SK-N-SH (cell line): Measurements from ENCODE around the gene ALDH3B1. TPM values are rescaled to one million over a fixed set of nuclear protein-coding genes. Genes with fewer than 3 reads are reported as not detected.

Source experiments
- CTCF ChIA-PET: fragments of 300-600, 350-600 bp; formaldehyde crosslinking; extraction: SDS; loops from one replicate; lab custom pipeline; 2021; lab: Yijun Ruan, JAX
- POLR2A ChIA-PET: fragments of 350-600 bp; sonication (Branson Sonifier 250); formaldehyde crosslinking; extraction: SDS; loops from one replicate; lab custom pipeline; 2020; ENCODE audit warnings: antibody characterized with exemption, inconsistent platforms; lab: Yijun Ruan, JAX
- DNase-seq: peaks from one replicate; pipeline ENCODE4 v3.0.0; 2012
- H2AFZ ChIP-seq: fragments of 200-600 bp; sonication (generic); 2 replicates; pipeline ENCODE4 v1.8.1; 2016; ENCODE audit warnings: antibody characterized with exemption, mild to moderate bottlenecking, low read depth
- H3F3A ChIP-seq: fragments of 200-600 bp; sonication (generic); replicated peaks from 2 replicates; pipeline ENCODE3; 2016; ENCODE audit warnings: antibody characterized with exemption, mild to moderate bottlenecking; ENCODE audit not compliant: insufficient read depth
- H3K27ac ChIP-seq, 2 experiments: fragments of 200-500 bp in 1 of 2; fragments of 200-600 bp in 1 of 2; sonication (Bioruptor generic) in 1 of 2; sonication (generic), shearing (Covaris generic) in 1 of 2; 2 replicates each; pipeline versions ENCODE4 v1.5.1 to v1.6.1; 2014 to 2016; ENCODE audit warnings: low read depth in 2 of 2, inconsistent platforms in 1 of 2, low read length in 1 of 2, mild to moderate bottlenecking in 1 of 2, mixed read lengths in 1 of 2
- H3K27me3 ChIP-seq: fragments of 200-600 bp; sonication (generic), shearing (Covaris generic); 2 replicates; pipeline ENCODE4 v1.6.1; 2016; ENCODE audit warnings: mixed run types; ENCODE audit not compliant: insufficient read depth
- H3K36me3 ChIP-seq, 2 experiments: fragments of 200-500 bp in 1 of 2; fragments of 200-600 bp in 1 of 2; sonication (Bioruptor generic) in 1 of 2; sonication (generic) in 1 of 2; replicated peaks in 1 of 2; 2 replicates each; pipeline versions ENCODE3 to v1.5.1; 2014 to 2016; ENCODE audit warnings: low read length in 1 of 2, mild to moderate bottlenecking in 1 of 2; ENCODE audit not compliant: insufficient read depth in 2 of 2, control insufficient read depth in 1 of 2
- H3K4me1 ChIP-seq, 2 experiments: fragments of 200-500 bp in 1 of 2; fragments of 200-600 bp in 1 of 2; sonication (Bioruptor generic) in 1 of 2; sonication (generic), shearing (Covaris generic) in 1 of 2; 2 replicates each; pipeline versions ENCODE4 v1.5.1 to v1.6.1; 2014 to 2016; ENCODE audit warnings: low read depth in 1 of 2, low read length in 1 of 2, mixed run types in 1 of 2; ENCODE audit not compliant: insufficient read depth in 2 of 2, control insufficient read depth in 1 of 2
- H3K4me2 ChIP-seq: fragments of 200-600 bp; sonication (generic), shearing (Covaris generic); 2 replicates; pipeline ENCODE4 v1.6.1; 2017; ENCODE audit warnings: mixed run types
- H3K4me3 ChIP-seq, 2 experiments: fragments of 200-500 bp in 1 of 2; fragments of 200-600 bp in 1 of 2; sonication (Bioruptor generic) in 1 of 2; sonication (generic), shearing (Covaris generic) in 1 of 2; 2 replicates each; pipeline versions ENCODE4 v1.5.1 to v1.8.1; 2014 to 2016; ENCODE audit warnings: low read depth in 2 of 2, inconsistent platforms in 1 of 2, low read length in 1 of 2, mild to moderate bottlenecking in 1 of 2, mixed read lengths in 1 of 2, moderate library complexity in 1 of 2
- H3K79me2 ChIP-seq: fragments of 200-600 bp; sonication (generic); 2 replicates; pipeline ENCODE4 v1.8.1; 2017; ENCODE audit warnings: mild to moderate bottlenecking; ENCODE audit not compliant: insufficient read depth
- H3K9ac ChIP-seq: fragments of 200-600 bp; sonication (generic); 2 replicates; pipeline ENCODE4 v1.6.1; 2017; ENCODE audit warnings: mixed run types
- H3K9me2 ChIP-seq: fragments of 200-600 bp; sonication (generic); 2 replicates; pipeline ENCODE4 v1.6.1; 2017; ENCODE audit warnings: mixed run types
- H3K9me3 ChIP-seq: fragments of 200-600 bp; sonication (generic); 2 replicates; pipeline ENCODE4 v1.6.1; 2017; ENCODE audit warnings: mixed run types, mild to moderate bottlenecking, moderate library complexity
- H4K20me1 ChIP-seq: fragments of 200-600 bp; sonication (generic); 2 replicates; pipeline ENCODE4 v1.6.1; 2017; ENCODE audit warnings: mild to moderate bottlenecking, mixed run types; ENCODE audit not compliant: insufficient read depth
- CHD2 ChIP-seq: fragments of 150-350 bp; IDR thresholded peaks from 2 replicates; pipeline ENCODE4 v1.6.1; 2018; ENCODE audit warnings: low read length; ENCODE audit not compliant: partially characterized antibody
- EZH2phosphoT487 ChIP-seq: fragments of 200-600 bp; sonication (generic); IDR thresholded peaks from 2 replicates; pipeline ENCODE4 v1.6.1; 2017; ENCODE audit warnings: low read depth, mixed run types, mild to moderate bottlenecking, antibody characterized with exemption, moderate library complexity, borderline replicate concordance
- FOXM1 ChIP-seq: IDR thresholded peaks from 2 replicates; pipeline ENCODE4 v1.4.0; 2012; ENCODE audit warnings: low read depth, mild to moderate bottlenecking
- GABPA ChIP-seq: IDR thresholded peaks from 2 replicates; pipeline ENCODE4 v1.4.0; 2012; ENCODE audit warnings: low read depth, mild to moderate bottlenecking
- MEF2A ChIP-seq: IDR thresholded peaks from 2 replicates; pipeline ENCODE4 v1.4.0; 2012; ENCODE audit warnings: low read depth, borderline replicate concordance
- MXI1 ChIP-seq: IDR thresholded peaks from 2 replicates; pipeline ENCODE4 v1.6.1; 2012; ENCODE audit warnings: mild to moderate bottlenecking, low read depth, low read length, improper control_type of control experiment
- NFIC ChIP-seq: IDR thresholded peaks from 2 replicates; pipeline ENCODE4 v1.4.0; 2012; ENCODE audit warnings: borderline replicate concordance
- NRF1 ChIP-seq: IDR thresholded peaks from 2 replicates; pipeline ENCODE4 v1.6.1; 2012; ENCODE audit warnings: low read depth, mild to moderate bottlenecking, low read length
- RFX5 ChIP-seq: IDR thresholded peaks from 2 replicates; pipeline ENCODE4 v1.6.1; 2012; ENCODE audit warnings: mild to moderate bottlenecking, improper control_type of control experiment, low read length
- RXRA ChIP-seq: IDR thresholded peaks from 2 replicates; pipeline ENCODE4 v1.4.0; 2012; ENCODE audit warnings: low read depth, mild to moderate bottlenecking, borderline replicate concordance
- SIN3A ChIP-seq: IDR thresholded peaks from 2 replicates; pipeline ENCODE4 v1.6.1; 2012; ENCODE audit warnings: low read depth, mild to moderate bottlenecking, low read length, moderate library complexity, borderline replicate concordance
- SMC3 ChIP-seq: IDR thresholded peaks from 2 replicates; pipeline ENCODE4 v1.6.1; 2012; ENCODE audit warnings: low read depth, low read length, improper control_type of control experiment
- TAF1 ChIP-seq: IDR thresholded peaks from 2 replicates; pipeline ENCODE4 v1.6.1; 2012; ENCODE audit warnings: low read depth, mild to moderate bottlenecking, low read length, moderate library complexity, borderline replicate concordance
- TCF12 ChIP-seq: IDR thresholded peaks from 2 replicates; pipeline ENCODE4 v1.4.0; 2012
- TEAD4 ChIP-seq: IDR thresholded peaks from 2 replicates; pipeline ENCODE4 v1.4.0; 2012; ENCODE audit warnings: mild to moderate bottlenecking, borderline replicate concordance; ENCODE audit not compliant: insufficient read depth
- YY1 ChIP-seq: IDR thresholded peaks from 2 replicates; pipeline ENCODE4 v1.4.0; 2012; ENCODE audit warnings: low read depth, mild to moderate bottlenecking
- WGBS: methylation state at CpG from one replicate; pipeline ENCODE4 v1.1.6; 2017; ENCODE audit warnings: low lambda C conversion rate; 5-methylcytosine and 5-hydroxymethylcytosine counted together
- polyA plus RNA-seq, 3 experiments: library from polyadenylated mRNA; depleted of rRNA; stranded (reverse); fragments of >200 nt; gene quantifications; 2 replicates each; pipeline ENCODE4 v1.2.3, GENCODE V29; 2012
- TF ChIP-seq, protein P1 (sequence below): IDR thresholded peaks from 2 replicates; pipeline ENCODE4; 2012
- TF ChIP-seq, protein P2 (sequence below): IDR thresholded peaks from 2 replicates; pipeline ENCODE4 v1.4.0; 2012; ENCODE audit warnings: low read depth, borderline replicate concordance
- TF ChIP-seq, protein P3 (sequence below): IDR thresholded peaks from 2 replicates; pipeline ENCODE4 v1.4.0; 2012; ENCODE audit warnings: low read depth, borderline replicate concordance

ALDH3B1 gene
- polyA plus RNA-seq, 1 of the 3 experiments (the other 2 are of a cell fraction), result 14.9 TPM

DNA sequence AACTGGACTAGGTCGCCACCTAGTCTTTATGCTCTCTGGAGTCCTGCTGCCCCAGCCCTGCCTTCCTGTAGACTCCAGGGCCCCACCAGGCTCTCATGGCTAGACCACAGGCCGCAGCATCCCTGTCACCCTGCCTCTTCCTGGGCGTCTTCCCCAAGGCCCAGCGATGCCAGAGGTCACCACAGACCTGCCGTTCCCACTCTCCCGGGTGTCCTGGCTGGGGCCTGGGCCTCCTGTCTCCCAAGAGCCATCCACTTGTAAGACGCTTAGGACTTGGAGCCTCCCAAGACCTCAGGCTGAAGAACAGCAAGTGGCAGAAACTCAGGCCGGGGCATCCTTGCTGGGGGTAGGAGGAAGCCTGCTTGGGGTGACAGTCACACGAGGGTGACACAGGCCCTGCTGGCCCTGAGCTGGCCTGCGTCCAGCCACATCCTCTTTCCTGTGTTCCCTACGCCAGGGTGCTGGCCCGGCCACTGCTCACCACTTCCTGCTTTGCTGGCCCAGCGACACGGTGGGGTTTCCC is 26.7 kb downstream of the ALDH3B1 start (continued):
- TF ChIP-seq, protein P1, sequence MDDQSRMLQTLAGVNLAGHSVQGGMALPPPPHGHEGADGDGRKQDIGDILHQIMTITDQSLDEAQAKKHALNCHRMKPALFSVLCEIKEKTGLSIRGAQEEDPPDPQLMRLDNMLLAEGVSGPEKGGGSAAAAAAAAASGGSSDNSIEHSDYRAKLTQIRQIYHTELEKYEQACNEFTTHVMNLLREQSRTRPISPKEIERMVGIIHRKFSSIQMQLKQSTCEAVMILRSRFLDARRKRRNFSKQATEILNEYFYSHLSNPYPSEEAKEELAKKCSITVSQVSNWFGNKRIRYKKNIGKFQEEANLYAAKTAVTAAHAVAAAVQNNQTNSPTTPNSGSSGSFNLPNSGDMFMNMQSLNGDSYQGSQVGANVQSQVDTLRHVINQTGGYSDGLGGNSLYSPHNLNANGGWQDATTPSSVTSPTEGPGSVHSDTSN, result no peak
- no peak for TF ChIP-seq NRF1

DNA sequence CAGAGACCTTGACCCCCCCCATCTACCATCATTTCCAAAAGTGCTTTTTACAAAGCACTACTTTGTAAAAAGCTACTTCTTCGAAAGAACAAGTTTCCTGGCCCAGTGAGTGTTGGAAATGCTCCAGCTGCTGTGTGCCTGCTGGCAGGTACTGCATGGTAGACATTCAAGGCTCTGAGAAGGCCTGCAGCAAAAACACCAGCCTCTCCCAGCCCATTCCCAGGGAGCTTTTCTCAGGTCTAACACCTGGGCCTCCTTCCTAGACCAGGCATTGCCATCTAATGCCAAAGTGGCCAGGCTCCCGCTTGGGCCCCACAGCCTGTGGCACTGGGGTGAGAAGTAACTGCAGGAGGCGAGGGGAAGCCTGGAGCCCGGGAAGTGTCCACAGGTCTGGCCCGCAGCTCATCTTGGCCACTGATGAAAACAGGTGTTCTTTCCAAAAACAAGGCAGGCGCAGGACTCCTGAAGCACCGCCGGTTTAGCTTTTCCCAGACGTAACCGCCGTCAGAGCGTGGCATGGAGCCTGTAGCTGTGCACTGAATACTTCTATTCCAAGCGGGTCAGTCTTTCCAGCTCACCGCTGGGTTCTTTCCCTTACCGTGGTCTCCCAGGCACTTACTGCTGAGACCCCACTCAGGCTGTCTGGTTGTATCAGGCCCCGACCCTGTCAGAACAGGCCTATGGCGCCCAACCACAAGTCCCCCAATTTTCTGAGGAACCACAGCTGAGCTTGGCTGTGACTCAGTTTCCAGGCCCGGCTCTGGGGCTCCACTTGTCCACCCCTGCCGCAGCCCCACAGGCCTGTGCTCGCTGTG is 27.5 kb downstream of the ALDH3B1 start:
- Histone ChIP-seq H3K36me3 (peaks cover 14 to 17% of the 10 kb centered on the region in 2 experiments), H3K4me2 (no peak overlapping the region), H3K4me3 (no peak overlapping the region), H3K9ac (no peak overlapping the region)
- CTCF ChIA-PET, result interaction anchor here (1.0 kb wide), 2 partner anchors 15 to 169 kb away, joined by 3 to 5 read pairs; no protein-coding TSS in a partner anchor
- 79% methylated on average over 13 of the region's 20 CpGs for WGBS
- no peak for DNase-seq
- TF ChIP-seq EZH2phosphoT487 (no peak), CHD2 (no peak)
- TF ChIP-seq, protein P2, sequence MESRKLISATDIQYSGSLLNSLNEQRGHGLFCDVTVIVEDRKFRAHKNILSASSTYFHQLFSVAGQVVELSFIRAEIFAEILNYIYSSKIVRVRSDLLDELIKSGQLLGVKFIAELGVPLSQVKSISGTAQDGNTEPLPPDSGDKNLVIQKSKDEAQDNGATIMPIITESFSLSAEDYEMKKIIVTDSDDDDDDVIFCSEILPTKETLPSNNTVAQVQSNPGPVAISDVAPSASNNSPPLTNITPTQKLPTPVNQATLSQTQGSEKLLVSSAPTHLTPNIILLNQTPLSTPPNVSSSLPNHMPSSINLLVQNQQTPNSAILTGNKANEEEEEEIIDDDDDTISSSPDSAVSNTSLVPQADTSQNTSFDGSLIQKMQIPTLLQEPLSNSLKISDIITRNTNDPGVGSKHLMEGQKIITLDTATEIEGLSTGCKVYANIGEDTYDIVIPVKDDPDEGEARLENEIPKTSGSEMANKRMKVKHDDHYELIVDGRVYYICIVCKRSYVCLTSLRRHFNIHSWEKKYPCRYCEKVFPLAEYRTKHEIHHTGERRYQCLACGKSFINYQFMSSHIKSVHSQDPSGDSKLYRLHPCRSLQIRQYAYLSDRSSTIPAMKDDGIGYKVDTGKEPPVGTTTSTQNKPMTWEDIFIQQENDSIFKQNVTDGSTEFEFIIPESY, result no peak
- TF ChIP-seq, all 33 proteins: peak for 0
- no peaks in the 10 kb centered on the region for H3K27me3 ChIP-seq
- POLR2A ChIA-PET, result interaction anchor here (0.5 to 1.5 kb wide), 2 partner anchors 17 to 66 kb away, joined by 3 to 5 read pairs; no protein-coding TSS in a partner anchor
- no peaks in the 10 kb centered on the region for H4K20me1 ChIP-seq
- no peaks in the 10 kb centered on the region for H3K9me2 ChIP-seq
- H2AFZ ChIP-seq, result no peak overlapping the region
- H3K9me3 ChIP-seq, result no peaks in the 10 kb centered on the region
- H3K27ac ChIP-seq, result peak overlapping the region in 1 of 2 experiments; percentile 9; a peak in 1 of 4 replicates
- peaks cover 12% of the 10 kb centered on the region for H3F3A ChIP-seq
- H3K4me1 ChIP-seq, result peaks cover 12 to 20% of the 10 kb centered on the region in 2 experiments; a peak in 2 of 4 replicates
- H3K79me2 ChIP-seq, result peaks cover 1% of the 10 kb centered on the region; the same call in 1 of the 2 replicates

DNA sequence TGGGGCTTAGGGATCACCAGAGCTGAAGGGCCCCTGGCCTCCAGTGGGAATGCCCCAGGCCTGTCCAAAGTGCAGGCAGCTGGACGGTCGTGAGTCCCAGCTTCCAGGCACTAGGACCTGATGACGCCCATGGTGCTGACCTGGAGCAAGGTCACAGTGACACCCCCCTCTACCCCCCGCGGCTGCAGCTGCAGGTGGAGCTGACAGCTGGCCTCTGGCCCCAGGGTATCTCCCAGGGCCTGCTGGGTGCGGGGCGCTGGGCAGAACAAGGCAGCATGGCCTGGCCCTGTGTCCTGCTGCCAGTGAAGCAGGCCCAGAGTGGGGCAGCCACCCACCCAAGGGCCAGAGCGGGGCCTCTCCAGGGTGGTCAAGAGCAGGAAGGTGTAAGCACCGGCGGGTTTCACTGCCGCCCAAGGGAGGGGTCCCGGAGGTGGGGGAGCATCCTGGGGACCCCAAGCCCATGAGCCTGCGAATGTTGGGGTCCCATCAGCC is 28.1 kb downstream of the ALDH3B1 start:
- H3K27me3 ChIP-seq, result no peaks in the 10 kb centered on the region
- H3K9me2 ChIP-seq, result no peaks in the 10 kb centered on the region
- H3K36me3 ChIP-seq, result peaks cover 14 to 16% of the 10 kb centered on the region in 2 experiments
- H3K79me2 ChIP-seq, result no peaks in the 10 kb centered on the region
- peak; percentile 66 for DNase-seq
- H3K27ac ChIP-seq, result peak overlapping the region; percentile 9 to 19; a peak in 1 of 4 replicates
- no peak overlapping the region for H3K4me2 ChIP-seq
- ChIA-PET CTCF (no interaction called here), POLR2A (interaction anchor here (1.0 kb wide), 1 partner anchor 9 kb away, joined by 3 read pairs; no protein-coding TSS in a partner anchor)
- peaks cover 12 to 20% of the 10 kb centered on the region in 2 experiments; a peak in 2 of 4 replicates for H3K4me1 ChIP-seq
- H3F3A ChIP-seq, result peaks cover 12% of the 10 kb centered on the region
- H2AFZ ChIP-seq, result no peak overlapping the region
- no peak overlapping the region for H3K4me3 ChIP-seq
- no peaks in the 10 kb centered on the region for H3K9me3 ChIP-seq
- WGBS, result no CpG with 5 or more reads among the region's 13 CpGs
- no peaks in the 10 kb centered on the region for H4K20me1 ChIP-seq
- H3K9ac ChIP-seq, result no peak overlapping the region
- TF ChIP-seq CHD2, result no peak
- no peak for TF ChIP-seq YY1
- no peak for TF ChIP-seq NFIC
- TF ChIP-seq SIN3A, result no peak
- TF ChIP-seq MEF2A, result no peak
- TF ChIP-seq GABPA, result no peak
- TF ChIP-seq TAF1, result no peak
- TF ChIP-seq, protein P3, sequence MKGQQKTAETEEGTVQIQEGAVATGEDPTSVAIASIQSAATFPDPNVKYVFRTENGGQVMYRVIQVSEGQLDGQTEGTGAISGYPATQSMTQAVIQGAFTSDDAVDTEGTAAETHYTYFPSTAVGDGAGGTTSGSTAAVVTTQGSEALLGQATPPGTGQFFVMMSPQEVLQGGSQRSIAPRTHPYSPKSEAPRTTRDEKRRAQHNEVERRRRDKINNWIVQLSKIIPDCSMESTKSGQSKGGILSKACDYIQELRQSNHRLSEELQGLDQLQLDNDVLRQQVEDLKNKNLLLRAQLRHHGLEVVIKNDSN, result no peak
- TF ChIP-seq, protein P1, result no peak
- TF ChIP-seq RFX5, result no peak
- no peak for TF ChIP-seq FOXM1
- TF ChIP-seq NRF1, result no peak
- no peak for TF ChIP-seq RXRA
- no peak for TF ChIP-seq SMC3
- TF ChIP-seq TCF12, result no peak
- no peak for TF ChIP-seq TEAD4
- no peak for TF ChIP-seq MXI1
